K562 (cell line): ENCODE data around the gene HNRNPA3. TPM values are rescaled to one million over a fixed set of nuclear protein-coding genes. Genes with fewer than 3 reads are reported as not detected.

Experiments
- E2F6 ChIP-seq, 2 experiments: IDR thresholded peaks; 2 replicates each; pipeline ENCODE4 v1.6.1; 2011; ENCODE audit warnings: borderline replicate concordance in 1 of 2, control low read depth in 1 of 2, low read depth in 1 of 2, low read length in 1 of 2, mild to moderate bottlenecking in 1 of 2, mixed read lengths in 1 of 2, moderate library complexity in 1 of 2; ENCODE audit not compliant: insufficient read depth in 1 of 2, insufficient read length in 1 of 2, poor library complexity in 1 of 2, severe bottlenecking in 1 of 2; ENCODE audit errors: extremely low read depth in 1 of 2
- HES1 ChIP-seq: fragments of 450-650 bp; IDR thresholded peaks from 2 replicates; pipeline ENCODE4 v1.6.1; 2016; ENCODE audit warnings: low read depth, mild to moderate bottlenecking, moderate library complexity
- MAZ ChIP-seq, 2 experiments: fragments of 450-650 bp in 1 of 2; sonication (generic) in 1 of 2; formaldehyde crosslinking; IDR thresholded peaks in 1 of 2; conservative IDR thresholded peaks in 1 of 2; 2 replicates each; pipeline versions ENCODE4 v1.4.0 to v1.5.0; 2020; ENCODE audit warnings: mild to moderate bottlenecking in 1 of 2, missing genetic modification reagents in 1 of 2
- RBM17 ChIP-seq: fragments of 200-400 bp; formaldehyde crosslinking; IDR thresholded peaks from 2 replicates; pipeline ENCODE4 v1.6.1; 2017; ENCODE audit warnings: low read depth, mild to moderate bottlenecking, low read length, borderline replicate concordance
- SMAD1 ChIP-seq: fragments of 150-350 bp; IDR thresholded peaks from 2 replicates; pipeline ENCODE4 v1.6.1; 2014; ENCODE audit warnings: low read length, low read depth; ENCODE audit not compliant: partially characterized antibody
- SMAD3 ChIP-seq: fragments of 450-650 bp; formaldehyde crosslinking; conservative IDR thresholded peaks from 2 replicates; pipeline ENCODE4 v1.4.0; 2020; ENCODE audit warnings: mild to moderate bottlenecking
- THRAP3 ChIP-seq: fragments of 450-650 bp; IDR thresholded peaks from 2 replicates; pipeline ENCODE4 v1.6.1; 2016; ENCODE audit warnings: mild to moderate bottlenecking, inconsistent platforms, borderline replicate concordance
- ZNF584 ChIP-seq: fragments of 200-800 bp; sonication (Bioruptor generic); IDR thresholded peaks from 2 replicates; pipeline ENCODE4 v1.6.1; 2016; ENCODE audit warnings: low read depth, mild to moderate bottlenecking, missing genetic modification characterization, missing compliant biosample characterization
- ZNF695 ChIP-seq: fragments of 450-650 bp; formaldehyde crosslinking; IDR thresholded peaks from 2 replicates; pipeline ENCODE4 v1.4.0; 2020; ENCODE audit warnings: mild to moderate bottlenecking, moderate library complexity
- polyA plus RNA-seq, 8 experiments: library from polyadenylated mRNA; depleted of rRNA in 4 of 8; stranded (reverse) in 5 of 8; unstranded in 3 of 8; fragments of >200 nt; fragmentation: Nextera tagmentation in 2 of 8; fragmentation: Illumina TruSeq in 1 of 8; extraction: Ambion mirVana in 2 of 8; extraction: Trizol in 1 of 8; gene quantifications; 2 replicates each; pipeline versions ENCODE4 v1.2.1 to v1.2.3, GENCODE V29; 2011 to 2014; ENCODE audit warnings: inconsistent platforms in 1 of 8, missing spikeins in 1 of 8
- total RNA-seq, 7 experiments: library from RNA; depleted of rRNA in 6 of 7; stranded (reverse); fragments of >200 nt in 6 of 7; fragmentation: Illumina TruSeq in 2 of 7; extraction: Trizol in 2 of 7; gene quantifications; 2 replicates each; pipeline versions ENCODE4 v1.2.1 to v1.2.3, GENCODE V29; 2011 to 2021; ENCODE audit warnings: low replicate concordance in 1 of 7
- TF ChIP-seq, protein P1 (sequence below): sonication (generic); formaldehyde crosslinking; IDR thresholded peaks from 2 replicates; pipeline ENCODE4 v1.8.0; 2023; ENCODE audit warnings: missing genetic modification reagents, mild to moderate bottlenecking, borderline replicate concordance
- TF ChIP-seq, protein P2 (sequence below): sonication (generic); formaldehyde crosslinking; IDR thresholded peaks from 2 replicates; pipeline ENCODE4 v1.8.1; 2023; ENCODE audit warnings: mild to moderate bottlenecking, missing genetic modification reagents
- TF ChIP-seq, protein P3 (sequence below), 2 experiments: fragments of 450-650 bp; IDR thresholded peaks; 2 replicates each; pipeline ENCODE4 v1.6.1; 2018; ENCODE audit warnings: mild to moderate bottlenecking in 2 of 2, low read depth in 1 of 2; ENCODE audit not compliant: partially characterized antibody in 2 of 2

The HNRNPA3 gene
- total and polyA plus RNA-seq, 9 of the 15 experiments (the other 6 are each of a cell fraction or from before 2014, with no cell fraction given) = 72.8 to 428 (median 192) TPM

GRCh38 chr2:177263451-177264208 lies 51.0 kb downstream of the HNRNPA3 start (continued):
- TF ChIP-seq, protein P1, sequence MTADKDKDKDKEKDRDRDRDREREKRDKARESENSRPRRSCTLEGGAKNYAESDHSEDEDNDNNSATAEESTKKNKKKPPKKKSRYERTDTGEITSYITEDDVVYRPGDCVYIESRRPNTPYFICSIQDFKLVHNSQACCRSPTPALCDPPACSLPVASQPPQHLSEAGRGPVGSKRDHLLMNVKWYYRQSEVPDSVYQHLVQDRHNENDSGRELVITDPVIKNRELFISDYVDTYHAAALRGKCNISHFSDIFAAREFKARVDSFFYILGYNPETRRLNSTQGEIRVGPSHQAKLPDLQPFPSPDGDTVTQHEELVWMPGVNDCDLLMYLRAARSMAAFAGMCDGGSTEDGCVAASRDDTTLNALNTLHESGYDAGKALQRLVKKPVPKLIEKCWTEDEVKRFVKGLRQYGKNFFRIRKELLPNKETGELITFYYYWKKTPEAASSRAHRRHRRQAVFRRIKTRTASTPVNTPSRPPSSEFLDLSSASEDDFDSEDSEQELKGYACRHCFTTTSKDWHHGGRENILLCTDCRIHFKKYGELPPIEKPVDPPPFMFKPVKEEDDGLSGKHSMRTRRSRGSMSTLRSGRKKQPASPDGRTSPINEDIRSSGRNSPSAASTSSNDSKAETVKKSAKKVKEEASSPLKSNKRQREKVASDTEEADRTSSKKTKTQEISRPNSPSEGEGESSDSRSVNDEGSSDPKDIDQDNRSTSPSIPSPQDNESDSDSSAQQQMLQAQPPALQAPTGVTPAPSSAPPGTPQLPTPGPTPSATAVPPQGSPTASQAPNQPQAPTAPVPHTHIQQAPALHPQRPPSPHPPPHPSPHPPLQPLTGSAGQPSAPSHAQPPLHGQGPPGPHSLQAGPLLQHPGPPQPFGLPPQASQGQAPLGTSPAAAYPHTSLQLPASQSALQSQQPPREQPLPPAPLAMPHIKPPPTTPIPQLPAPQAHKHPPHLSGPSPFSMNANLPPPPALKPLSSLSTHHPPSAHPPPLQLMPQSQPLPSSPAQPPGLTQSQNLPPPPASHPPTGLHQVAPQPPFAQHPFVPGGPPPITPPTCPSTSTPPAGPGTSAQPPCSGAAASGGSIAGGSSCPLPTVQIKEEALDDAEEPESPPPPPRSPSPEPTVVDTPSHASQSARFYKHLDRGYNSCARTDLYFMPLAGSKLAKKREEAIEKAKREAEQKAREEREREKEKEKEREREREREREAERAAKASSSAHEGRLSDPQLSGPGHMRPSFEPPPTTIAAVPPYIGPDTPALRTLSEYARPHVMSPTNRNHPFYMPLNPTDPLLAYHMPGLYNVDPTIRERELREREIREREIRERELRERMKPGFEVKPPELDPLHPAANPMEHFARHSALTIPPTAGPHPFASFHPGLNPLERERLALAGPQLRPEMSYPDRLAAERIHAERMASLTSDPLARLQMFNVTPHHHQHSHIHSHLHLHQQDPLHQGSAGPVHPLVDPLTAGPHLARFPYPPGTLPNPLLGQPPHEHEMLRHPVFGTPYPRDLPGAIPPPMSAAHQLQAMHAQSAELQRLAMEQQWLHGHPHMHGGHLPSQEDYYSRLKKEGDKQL (CRISPR knock-in tag) = peak; percentile 88; the same call in 1 of the 2 replicates
- TF ChIP-seq SMAD1 (no peak), ZNF695 (no peak), SMAD3 (CRISPR knock-in tag) (0 out of 2 replicates have a peak, but pooled peaks have one; percentile 81), HES1 (no peak), E2F6 (IDR thresholded peaks at IDR 0.05; ENCODE audit: borderline replicate concordance in 1 of 2, extremely low read depth in 1 of 2, insufficient read depth in 1 of 2, insufficient read length in 1 of 2, low read depth in 1 of 2, low read length in 1 of 2, poor library complexity in 1 of 2, severe bottlenecking in 1 of 2) (peak; percentile 86), MAZ (CRISPR knock-in tag; conservative IDR thresholded peaks at IDR 0.05 in 1 of 2, IDR thresholded peaks at IDR 0.05 in 1 of 2) (peak; percentile 77 to 95), THRAP3 (no peak), ZNF584 (CRISPR knock-in tag) (peak; percentile 70; the same call in 1 of the 2 replicates), RBM17 (no peak)
- TF ChIP-seq, protein P2, sequence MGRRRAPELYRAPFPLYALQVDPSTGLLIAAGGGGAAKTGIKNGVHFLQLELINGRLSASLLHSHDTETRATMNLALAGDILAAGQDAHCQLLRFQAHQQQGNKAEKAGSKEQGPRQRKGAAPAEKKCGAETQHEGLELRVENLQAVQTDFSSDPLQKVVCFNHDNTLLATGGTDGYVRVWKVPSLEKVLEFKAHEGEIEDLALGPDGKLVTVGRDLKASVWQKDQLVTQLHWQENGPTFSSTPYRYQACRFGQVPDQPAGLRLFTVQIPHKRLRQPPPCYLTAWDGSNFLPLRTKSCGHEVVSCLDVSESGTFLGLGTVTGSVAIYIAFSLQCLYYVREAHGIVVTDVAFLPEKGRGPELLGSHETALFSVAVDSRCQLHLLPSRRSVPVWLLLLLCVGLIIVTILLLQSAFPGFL (CRISPR knock-in tag) = peak; percentile 99
- TF ChIP-seq, protein P3, sequence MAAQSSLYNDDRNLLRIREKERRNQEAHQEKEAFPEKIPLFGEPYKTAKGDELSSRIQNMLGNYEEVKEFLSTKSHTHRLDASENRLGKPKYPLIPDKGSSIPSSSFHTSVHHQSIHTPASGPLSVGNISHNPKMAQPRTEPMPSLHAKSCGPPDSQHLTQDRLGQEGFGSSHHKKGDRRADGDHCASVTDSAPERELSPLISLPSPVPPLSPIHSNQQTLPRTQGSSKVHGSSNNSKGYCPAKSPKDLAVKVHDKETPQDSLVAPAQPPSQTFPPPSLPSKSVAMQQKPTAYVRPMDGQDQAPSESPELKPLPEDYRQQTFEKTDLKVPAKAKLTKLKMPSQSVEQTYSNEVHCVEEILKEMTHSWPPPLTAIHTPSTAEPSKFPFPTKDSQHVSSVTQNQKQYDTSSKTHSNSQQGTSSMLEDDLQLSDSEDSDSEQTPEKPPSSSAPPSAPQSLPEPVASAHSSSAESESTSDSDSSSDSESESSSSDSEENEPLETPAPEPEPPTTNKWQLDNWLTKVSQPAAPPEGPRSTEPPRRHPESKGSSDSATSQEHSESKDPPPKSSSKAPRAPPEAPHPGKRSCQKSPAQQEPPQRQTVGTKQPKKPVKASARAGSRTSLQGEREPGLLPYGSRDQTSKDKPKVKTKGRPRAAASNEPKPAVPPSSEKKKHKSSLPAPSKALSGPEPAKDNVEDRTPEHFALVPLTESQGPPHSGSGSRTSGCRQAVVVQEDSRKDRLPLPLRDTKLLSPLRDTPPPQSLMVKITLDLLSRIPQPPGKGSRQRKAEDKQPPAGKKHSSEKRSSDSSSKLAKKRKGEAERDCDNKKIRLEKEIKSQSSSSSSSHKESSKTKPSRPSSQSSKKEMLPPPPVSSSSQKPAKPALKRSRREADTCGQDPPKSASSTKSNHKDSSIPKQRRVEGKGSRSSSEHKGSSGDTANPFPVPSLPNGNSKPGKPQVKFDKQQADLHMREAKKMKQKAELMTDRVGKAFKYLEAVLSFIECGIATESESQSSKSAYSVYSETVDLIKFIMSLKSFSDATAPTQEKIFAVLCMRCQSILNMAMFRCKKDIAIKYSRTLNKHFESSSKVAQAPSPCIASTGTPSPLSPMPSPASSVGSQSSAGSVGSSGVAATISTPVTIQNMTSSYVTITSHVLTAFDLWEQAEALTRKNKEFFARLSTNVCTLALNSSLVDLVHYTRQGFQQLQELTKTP (IDR thresholded peaks at IDR 0.05; ENCODE audit: low read depth in 1 of 2, partially characterized antibody in 2 of 2) = peak; percentile 74 to 92
